GM18867 (cell line): ENCODE results near the gene MAP1LC3C.
"Not testable (repeated sequence)": the region's sequence is repeated elsewhere in the genome, so short reads cannot be mapped to it uniquely, and the experiment has no call there.

ENCODE experiments used
- ATAC-seq: cut with Tn5 transposase; IDR thresholded peaks from one replicate; pipeline ENCODE4 v1.9.1; 2021; ENCODE audit warnings: mild to moderate bottlenecking, moderate library complexity; ENCODE audit not compliant: unreplicated experiment

Gene MAP1LC3C

DNA sequence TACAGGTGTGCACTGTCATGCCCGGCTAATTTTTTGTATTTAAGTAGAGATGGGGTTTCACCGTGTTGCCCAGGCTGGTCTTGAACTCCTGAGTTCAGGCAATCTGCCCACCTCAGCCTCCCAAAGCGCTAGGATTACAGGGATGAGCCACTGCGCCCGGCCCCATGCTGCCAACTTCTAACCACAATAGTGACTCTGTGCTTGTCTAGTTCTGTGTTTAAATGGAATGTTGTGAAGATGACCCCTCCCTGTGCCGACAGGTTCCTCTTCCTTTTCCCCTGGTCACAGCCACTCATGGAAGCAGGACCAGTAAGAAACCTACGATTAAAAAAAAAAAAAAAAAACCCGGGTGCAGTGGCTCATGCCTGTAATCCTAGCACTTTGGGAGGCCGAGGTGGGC, 4.7 kb downstream of the MAP1LC3C start:
- ATAC-seq = no peak

DNA sequence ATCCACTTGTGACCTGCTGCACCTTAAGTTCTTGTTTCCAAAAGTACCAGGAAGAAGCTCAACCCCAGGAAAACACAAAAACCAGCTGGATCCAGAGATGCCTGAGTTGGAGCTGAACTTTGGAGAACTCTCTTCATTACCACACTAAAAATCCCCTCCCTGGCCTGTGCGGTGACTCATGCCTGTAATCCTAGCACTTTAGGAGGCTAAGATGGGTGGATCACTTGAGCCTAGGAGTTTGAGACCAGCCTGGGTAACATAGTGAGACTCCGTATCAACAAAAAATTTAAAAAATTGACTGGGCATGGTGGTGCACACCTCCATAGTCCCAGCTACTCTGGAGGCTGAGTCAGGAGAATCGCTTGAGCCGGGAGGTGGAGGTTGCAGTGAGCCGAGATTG, 6.2 kb downstream of the MAP1LC3C start:
- no peak for ATAC-seq

- no peak for ATAC-seq
Observed at GRCh38 chr1:241990040-241990439, 8.9 kb downstream of the MAP1LC3C start.

DNA sequence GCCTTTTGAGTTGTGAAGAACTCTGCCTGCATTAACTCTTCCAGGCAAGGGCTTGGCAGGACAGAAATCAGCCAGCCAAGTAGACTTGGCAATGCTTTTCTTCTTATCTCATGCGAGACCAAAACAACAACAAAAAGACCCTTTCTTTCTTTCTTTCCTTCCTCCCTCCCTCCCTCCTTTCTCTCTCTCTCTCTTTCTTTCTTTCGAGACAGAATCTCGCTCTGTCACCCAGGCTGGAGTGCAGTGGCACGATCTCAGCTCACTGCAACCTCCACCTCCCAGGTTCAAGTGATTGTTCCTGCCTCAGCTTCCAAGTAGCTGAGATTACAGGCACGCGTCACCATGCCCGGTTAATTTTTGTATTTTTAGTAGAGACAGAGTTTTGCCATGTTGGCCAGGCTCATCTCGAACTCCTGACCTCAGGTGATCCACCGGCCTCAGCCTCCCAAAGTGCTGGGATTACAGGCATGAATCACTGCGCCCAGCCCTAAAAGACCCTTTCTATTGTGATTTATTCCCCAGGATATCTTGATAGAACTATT, 10.4 kb downstream of the MAP1LC3C start:
- ATAC-seq = not testable (repeated sequence)

DNA sequence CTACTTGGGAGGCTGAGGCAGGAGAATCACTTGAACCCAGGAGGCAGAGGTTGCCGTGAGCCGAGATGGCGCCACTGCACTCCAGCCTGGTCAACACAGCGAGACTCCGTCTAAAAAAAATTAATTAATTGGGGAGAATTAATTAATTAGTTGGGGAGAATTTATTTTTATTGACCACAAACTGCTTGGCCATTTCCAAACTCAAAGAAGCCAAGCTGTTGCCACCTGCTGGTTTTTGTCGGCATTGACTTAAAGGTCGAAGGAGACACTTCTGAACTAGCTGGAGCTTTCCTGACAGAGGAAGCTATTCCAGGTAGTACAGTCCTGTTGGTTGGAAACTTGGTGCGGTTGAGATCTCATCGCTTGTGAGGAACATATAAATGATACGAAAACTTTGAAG, 13.1 kb downstream of the MAP1LC3C start:
- peak; percentile 40 for ATAC-seq

GRCh38 chr1:241979926-241980325, 19.0 kb downstream of the MAP1LC3C start:
- no peak for ATAC-seq

GRCh38 chr1:241979071-241979470, 19.8 kb downstream of the MAP1LC3C start:
- ATAC-seq = no peak

DNA sequence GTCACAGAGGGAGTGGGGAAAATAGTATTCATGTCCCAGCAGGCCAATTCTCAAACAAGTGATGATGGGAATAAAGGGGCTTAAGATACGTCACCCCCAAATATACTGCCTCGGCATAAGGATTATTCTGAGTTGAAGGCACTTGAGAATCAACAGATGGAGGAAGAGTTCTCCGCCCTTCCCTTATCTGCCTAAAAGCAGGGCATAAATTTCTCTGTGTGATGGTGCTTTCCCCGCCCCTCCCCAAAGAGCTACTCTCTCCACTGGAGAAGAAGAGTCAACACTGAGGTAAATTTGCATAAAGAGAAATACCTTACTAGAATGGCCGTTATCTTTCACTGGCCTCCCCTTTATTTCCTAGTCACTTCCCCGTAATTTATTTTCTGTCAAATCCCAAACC, 22.7 kb downstream of the MAP1LC3C start:
- ATAC-seq = no peak

- no peak for ATAC-seq
Observed at GRCh38 chr1:241972703-241973369, 26.1 kb downstream of the MAP1LC3C start.

DNA sequence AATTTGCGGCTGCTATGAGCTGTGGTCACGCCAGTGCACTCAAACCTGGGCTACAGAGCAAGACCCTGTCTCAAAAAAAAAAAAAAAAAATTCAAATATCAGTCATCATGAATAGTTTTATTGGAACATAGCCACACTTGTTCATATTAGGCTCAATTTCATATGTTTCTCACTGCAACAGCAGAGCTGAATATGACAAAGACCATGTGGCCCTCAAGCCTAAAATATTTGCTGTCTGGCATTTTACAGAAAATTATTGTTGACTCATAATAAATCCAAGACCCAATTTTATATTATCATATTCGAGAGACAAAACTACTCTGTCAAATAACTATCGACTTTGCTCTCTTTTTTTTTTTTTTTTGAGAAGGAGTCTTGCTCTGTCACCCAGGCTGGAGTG, 30.3 kb downstream of the MAP1LC3C start:
- no peak for ATAC-seq

- no peak for ATAC-seq
Observed at GRCh38 chr1:241964550-241965282, 34.2 kb downstream of the MAP1LC3C start.

- ATAC-seq = no peak
Observed at GRCh38 chr1:241963722-241964121, 35.2 kb downstream of the MAP1LC3C start.

DNA sequence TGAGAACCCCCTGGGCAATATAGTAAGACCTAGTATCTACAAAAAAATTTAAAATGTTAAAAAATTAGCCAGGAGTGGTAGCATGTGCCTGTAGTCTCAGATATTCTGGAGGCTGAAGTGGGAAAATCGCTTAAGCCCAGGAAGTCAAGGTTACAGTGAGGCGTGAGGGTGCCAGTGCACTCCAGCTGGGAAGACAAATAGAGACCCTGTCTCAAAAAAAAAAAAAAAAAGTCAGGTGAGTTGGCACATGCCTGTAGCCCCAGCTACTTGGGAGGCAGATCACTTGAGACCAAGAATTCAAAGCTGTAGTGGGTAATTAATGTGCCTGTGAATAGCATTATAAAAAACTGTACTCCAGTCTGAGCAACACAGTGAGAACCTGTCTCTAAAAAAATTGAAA, 36.7 kb downstream of the MAP1LC3C start:
- ATAC-seq = no peak

GRCh38 chr1:241957692-241958494, 41.0 kb downstream of the MAP1LC3C start, which contains the start of gene BECN2:
TSS of gene BECN2 (plus strand) at chr1:241957767. CDS start at chr1:241957767, 0 bp downstream.
- no peak for ATAC-seq

- ATAC-seq = no peak
Observed at GRCh38 chr1:241950390-241950789, 48.5 kb downstream of the MAP1LC3C start.

DNA sequence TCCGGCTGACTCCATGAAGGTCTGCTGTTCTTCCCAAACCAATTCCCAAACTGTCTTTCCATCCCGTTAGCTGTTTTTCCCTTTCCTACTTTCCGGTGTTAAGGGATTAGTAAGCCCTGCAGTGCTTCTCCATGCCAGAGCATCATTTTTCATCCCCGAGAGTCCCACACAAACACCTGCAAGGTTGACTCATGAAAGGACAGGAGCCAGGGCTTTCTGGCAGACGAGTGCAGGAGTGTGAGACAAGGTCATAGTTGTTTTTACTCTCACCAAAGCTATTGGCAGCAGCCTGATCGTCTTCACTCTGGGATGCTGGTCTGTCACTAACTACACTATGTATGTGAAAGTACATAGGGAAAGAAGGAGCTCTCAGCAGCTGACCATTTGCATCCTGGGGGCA, 51.5 kb downstream of the MAP1LC3C start:
- ATAC-seq = no peak
